Left ventricle myocardium superior (tissue), 1 donor: ENCODE results near the gene CLIP1. TPM values are rescaled to one million over a fixed set of nuclear protein-coding genes. Genes with fewer than 3 reads are reported as not detected.
"Not testable (repeated sequence)": the region's sequence is repeated elsewhere in the genome, so short reads cannot be mapped to it uniquely, and the experiment has no call there.

Source experiments
- ATAC-seq: fragments of 200-7000 bp; cut with Tn5 transposase; one replicate; pipeline ENCODE4 v1.9.1; 2020; ENCODE audit warnings: mild to moderate bottlenecking, moderate library complexity
- DNase-seq: peaks from one replicate; pipeline ENCODE4 v3.0.0-alpha.2; 2020
- intact Hi-C: fragments of 100-400 bp; cut with micrococcal nuclease; formaldehyde crosslinking; loops from one replicate; pipeline ENCODE4 v1.11.0; 2022
- long read RNA-seq: library from polyadenylated mRNA; unstranded; transcript quantifications from one replicate; pipeline ENCODE4 v2.0.0, GENCODE V29; 2021
- total RNA-seq: library from RNA; stranded (reverse); fragmentation: NEBNext Ultra II Directional; extraction: Animal tissue kit (Norgen Biotek cat#: 25700); gene quantifications from one replicate; pipeline ENCODE4 v1.2.1, GENCODE V29; 2021
- donor health status: DM: no; HTN: yes; CAD: no; lungs with severe emphysema.

The CLIP1 gene
- total RNA-seq: 93.3 TPM
- long read RNA-seq, full-length matches to known transcripts: 4 of 109 reads
- long read RNA-seq, partial matches to known transcripts: 88 of 109 reads
- long read RNA-seq, other reads (novel, unspliced or antisense): 17 of 109 reads

DNA sequence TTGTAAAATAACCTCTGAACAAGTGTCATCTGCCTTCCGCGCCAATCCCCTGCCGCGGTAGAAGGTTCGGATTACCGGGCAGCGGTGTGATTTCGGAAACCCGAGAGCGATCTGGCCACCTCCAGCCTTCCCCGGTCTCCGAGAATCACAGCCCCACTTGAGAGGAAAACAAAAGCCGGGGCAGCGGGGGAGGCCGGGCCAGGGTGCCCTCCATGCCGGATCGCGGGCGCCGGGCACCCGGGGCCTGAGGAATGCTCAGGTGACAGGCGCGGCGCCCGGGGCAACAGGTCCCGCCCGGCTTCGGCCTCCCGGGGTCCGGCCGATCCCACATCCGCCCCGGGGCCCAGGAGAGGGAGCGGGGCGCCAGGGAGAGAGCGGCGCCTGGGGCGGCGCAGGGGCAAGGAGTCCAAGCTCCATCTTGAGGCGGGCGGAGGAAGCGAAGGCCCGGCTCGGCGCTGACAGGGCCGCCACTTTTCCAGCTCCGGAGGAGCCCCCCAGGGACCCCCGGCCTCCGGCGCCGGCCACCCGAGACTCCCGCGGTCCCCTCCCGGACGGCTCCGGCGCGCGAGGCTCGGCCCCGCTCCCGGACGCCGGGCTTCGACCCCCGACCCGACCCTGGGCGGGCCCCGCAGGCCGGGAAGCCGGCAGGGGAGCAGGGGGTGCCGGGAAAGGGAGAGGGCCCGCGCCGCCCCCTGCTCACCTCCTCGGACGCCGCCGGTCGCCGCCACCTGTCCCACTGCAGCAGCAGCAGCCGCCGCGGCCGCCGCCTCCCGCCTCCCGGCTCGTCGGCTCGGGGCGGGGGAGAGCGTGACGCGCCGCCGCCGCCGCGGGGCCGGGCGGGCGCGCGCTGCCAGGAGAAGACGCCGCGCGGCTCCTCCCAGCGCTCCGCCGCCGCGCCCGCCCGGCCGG lies at the start of gene CLIP1:
TSS of gene CLIP1 (minus strand) at position 849 of the 909 bp plus-strand sequence. CDS start 42,217 bp downstream, outside the sequence.
- peak; percentile 84 for DNase-seq
- intact Hi-C loops: no loop called here

GRCh38 chr12:122471324-122472226 lies 49.1 kb upstream of the CLIP1 start:
- intact Hi-C loops: loop anchor here (2.0 kb wide), 1 partner anchor 73 kb away; no protein-coding TSS in a partner anchor
- DNase-seq (no peak), ATAC-seq (peak; percentile 60)

More for the DNA sequence above, at the start of gene CLIP1:
- ATAC-seq: peak; percentile 90

DNA sequence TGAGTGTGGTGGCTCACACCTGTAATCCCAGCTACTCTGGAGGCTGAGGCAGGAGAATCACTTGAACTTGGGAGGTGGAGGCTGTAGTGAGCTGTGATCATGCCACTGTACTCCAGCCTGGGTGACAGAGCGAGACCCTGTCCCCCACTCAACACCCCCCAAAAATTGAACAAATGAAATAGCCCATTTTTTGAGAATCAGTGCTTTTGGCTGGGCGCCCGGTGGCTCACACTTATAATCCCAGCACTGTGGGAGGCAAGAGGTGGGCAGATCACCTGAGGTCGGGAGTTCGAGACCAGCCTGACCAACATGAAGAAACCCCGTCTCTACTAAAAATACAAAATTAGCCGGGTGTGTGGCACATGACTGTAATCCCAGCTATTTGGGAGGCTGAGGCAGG lies 48.1 kb upstream of the CLIP1 start:
- DNase-seq: peak; percentile 36
- intact Hi-C loops: loop anchor here (2.0 kb wide), 1 partner anchor 72 kb away; no protein-coding TSS in a partner anchor
- ATAC-seq: not testable (repeated sequence)

- DNase-seq, ATAC-seq: not testable (repeated sequence)
- intact Hi-C loops: loop anchor here (2.0 kb wide), 1 partner anchor 71 kb away; no protein-coding TSS in a partner anchor
Measured at GRCh38 chr12:122469856-122470255, 47.4 kb upstream of the CLIP1 start.

- intact Hi-C loops: no loop called here
- no peak for DNase-seq
- no peak for ATAC-seq
Measured at GRCh38 chr12:122467983-122468382, 45.5 kb upstream of the CLIP1 start.

DNA sequence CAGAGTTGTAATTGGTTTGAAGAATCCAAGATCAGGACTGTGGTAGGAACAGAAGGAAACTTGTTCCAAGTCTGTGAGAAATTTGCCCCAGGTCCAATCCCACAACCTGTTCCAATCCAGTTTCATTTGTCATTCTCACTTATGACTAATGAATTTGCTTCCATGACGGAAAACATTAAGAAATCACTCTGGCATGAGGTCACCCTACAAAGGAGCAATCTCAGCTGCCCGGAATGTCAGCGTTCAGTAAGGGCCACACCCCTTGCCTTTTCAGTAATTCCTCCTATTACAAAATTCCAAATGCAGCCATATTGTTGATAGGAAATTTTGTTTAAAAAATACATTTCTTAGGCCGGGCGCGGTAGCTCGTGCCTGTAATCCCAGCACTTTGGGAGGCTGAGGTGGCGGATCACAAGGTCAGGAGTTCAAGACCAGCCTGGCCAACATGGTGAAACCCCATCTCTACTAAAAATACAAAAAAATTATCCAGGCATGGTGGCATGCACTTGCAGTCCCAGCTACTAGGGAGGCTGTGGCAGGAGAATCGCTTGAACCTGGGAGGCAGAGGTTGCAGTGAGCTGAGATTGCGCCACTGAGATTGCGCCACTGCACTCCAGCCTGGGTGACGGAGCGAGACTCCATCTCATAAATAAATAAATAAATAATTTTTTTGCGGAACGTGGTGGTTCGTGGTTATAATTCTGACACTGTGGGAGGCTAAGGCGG lies 42.0 kb upstream of the CLIP1 start:
- intact Hi-C loops, DNase-seq: not testable (repeated sequence)
- ATAC-seq: peak; percentile 82

DNA sequence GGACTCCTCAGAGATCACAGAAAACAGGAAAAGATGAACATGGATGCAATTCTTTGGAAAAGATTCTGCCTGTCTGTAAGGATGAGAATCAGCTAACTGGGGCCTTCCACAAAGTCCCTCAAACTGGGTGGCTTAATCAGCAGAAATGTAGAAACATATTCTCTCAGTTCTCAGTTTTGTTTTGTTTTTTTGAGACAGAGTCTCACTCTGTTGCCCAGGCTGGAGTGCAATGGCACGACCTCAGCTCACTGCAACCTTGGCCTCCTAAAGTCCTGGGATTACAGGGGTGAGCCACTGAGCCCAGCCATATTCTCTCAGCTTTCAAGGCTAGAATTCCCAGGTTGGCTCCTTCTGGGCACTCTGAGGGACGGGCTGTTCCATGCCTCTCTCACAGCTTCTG lies 38.2 kb upstream of the CLIP1 start:
- intact Hi-C loops: no loop called here
- ATAC-seq: no peak
- no peak for DNase-seq

DNA sequence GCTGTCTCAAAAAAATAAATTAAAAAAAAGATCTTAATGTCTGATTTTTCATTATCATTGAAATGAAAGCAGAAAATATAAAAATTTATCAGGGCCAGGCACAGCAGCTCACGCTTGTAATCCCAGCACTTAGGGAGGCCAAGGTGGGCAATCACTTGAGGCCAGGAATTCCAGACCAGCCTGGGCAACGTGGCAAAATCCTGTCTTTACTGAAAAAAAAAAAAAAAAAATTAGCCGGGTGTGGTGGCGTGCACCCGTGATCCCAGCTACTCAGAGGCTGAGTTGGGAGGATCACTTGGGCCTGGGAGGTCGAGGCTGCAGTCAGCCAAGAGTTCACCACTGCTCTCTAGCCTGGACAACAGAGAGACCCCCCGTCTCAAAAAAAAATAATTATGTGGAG lies 37.6 kb upstream of the CLIP1 start:
- ATAC-seq (no peak), DNase-seq (no peak)
- intact Hi-C loops: no loop called here

GRCh38 chr12:122459211-122459610 lies 36.7 kb upstream of the CLIP1 start:
- ATAC-seq (no peak), DNase-seq (no peak)
- intact Hi-C loops: no loop called here

DNA sequence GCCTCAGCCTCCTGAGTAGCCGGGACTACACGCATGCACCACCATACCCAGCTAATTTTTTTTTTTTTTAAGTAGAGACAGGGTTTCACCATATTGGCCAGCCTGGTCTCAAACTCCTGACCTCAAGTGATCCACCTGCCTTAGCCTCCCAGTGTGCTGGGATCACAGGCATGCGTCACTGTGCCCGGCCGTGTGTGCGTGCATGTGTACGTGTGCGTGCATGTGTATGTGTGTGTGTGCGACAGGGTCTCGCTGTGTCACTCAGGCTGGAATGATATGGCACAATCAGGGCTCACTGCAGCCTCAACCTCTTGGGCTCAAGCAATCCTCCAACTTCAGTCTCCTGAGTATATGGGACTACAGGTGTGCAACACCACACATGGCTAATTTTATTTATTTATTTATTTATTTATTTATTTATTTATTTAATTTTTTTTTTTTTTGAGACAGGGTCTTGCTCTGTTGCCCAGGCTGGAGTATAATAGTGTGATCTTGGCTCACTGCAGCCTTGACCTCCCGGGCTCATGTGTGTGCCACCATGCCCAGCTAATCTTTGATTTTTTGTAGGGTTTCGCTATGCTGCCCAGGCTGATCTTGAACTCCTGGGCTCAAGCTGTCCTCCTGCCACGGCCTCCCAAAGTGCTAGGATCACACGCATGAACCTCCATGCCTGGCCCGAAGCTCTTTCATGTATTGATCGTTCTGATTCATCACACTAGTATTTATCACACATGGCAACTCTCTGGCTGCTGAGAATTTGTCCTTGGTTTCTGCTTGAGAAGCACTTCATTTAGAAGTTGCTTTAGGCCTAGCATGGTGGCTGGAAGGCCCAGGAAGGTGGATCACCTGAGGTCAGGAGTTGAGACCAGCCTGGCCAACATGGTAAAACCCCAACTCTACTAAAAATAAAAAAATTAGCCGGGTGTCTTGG lies 35.9 kb upstream of the CLIP1 start:
- intact Hi-C loops: no loop called here
- DNase-seq: no peak
- no peak for ATAC-seq

DNA sequence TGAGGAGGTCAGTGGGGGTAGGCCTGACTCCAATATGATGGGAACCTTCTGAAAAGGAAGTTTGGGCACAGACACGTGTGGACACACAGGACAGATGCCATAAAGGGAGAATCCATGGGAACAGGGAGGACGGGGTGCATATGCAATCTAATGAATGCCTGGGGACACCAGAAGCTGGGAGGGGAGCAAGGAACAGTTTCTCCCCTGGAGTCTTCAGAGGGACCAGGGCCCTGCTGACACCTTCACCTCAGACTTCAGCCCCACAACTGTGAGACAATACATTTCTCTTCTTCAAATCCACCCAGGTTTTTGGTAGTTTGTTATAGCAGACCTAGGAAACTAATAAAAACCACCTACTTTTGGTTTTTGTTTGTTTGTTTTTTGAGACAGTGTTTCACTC lies 35.2 kb upstream of the CLIP1 start:
- DNase-seq (no peak), ATAC-seq (no peak)
- intact Hi-C loops: no loop called here

DNA sequence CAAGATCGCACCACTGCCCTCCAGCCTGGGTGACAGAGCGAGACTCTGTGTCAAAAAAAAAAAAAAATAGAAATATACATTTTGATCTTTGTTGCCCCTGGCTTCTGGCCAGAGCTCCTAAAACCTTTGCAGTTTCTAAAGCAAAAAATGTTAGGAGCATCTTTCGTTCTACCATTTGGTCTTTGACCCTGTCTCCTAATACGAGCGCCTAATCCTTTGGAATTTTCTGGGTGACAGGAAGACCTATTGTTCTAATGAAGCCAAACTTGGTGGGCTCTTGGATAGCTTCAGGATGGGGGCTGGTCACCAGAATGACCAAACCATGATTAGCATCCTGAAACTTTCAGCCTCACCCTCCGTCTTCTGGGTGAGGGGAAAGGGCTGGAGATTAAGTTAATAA lies 32.3 kb upstream of the CLIP1 start:
- DNase-seq (no peak), ATAC-seq (no peak)
- intact Hi-C loops: no loop called here

DNA sequence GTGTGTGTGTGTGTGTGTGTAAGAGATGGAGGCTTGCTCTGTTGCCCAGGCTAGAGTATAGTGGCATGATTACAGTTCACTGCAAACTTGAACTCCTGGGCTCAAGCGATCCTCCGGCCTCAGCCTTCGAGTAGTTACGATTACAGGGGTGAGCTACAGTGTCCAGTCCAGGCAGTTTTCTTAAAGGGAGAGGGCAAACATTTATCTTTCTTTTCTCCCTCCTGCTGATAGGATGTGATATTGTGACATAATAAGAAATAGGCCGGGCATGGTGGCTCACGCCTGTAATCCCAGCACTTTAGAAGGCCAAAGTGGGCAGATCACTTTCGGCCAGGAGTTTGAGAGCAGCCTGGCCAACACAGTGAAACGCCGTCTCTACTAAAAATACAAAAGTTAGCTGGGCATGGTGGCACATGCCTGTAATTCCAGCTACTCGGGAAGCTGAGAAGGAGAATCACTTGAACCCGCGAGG lies 31.8 kb upstream of the CLIP1 start:
- DNase-seq (no peak), ATAC-seq (no peak)
- intact Hi-C loops: no loop called here

DNA sequence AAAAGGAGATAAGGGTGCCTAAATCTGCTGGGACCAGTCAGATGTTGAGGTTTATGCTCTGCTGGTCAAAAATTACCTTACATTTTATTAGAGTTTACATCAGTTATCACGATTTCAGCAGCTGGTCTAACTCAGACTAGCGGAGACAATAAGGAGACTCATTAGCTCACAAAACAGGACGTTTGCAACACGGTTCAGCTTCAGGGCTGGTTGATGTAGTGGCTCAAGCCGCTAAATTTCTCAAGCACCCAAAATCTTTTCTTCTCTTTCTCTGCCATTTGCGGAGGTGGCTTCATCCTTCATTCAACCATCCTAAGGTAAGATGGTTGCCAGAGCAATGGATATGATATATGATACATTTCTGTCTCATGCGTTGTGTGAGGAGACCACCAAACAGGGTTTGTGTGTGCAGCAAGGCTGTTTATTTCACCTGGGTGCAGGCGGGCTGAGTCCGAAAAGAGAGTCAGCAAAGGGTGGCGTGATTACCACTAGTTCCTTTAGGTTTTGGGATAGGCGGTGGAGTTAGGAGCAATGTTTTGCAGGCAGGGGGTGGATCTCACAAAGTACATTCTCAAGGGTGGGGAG lies 30.3 kb upstream of the CLIP1 start:
- intact Hi-C loops: no loop called here
- DNase-seq: no peak
- no peak for ATAC-seq

DNA sequence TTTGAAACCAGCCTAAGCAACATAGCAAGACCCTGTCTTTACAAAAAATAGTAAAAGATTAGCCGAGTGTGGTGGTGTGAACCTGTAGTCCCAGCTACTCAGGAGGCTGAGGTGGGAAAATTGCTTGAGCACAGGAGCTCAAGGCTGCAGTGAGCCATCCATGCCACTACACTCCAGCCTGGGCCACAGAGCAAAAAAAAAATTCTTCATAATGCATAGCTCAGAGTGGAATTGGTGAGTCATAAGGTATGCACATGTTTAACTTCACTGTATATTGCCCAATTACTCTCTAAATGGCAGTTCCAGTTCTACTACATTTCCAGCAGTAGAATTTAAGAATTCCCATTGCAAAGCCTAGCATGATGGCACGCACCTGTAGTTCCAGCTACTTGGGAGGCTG lies 26.8 kb upstream of the CLIP1 start:
- intact Hi-C loops: no loop called here
- DNase-seq (no peak), ATAC-seq (no peak)

- ATAC-seq, intact Hi-C loops, DNase-seq: not testable (repeated sequence)
Measured at GRCh38 chr12:122447825-122448224, 25.4 kb upstream of the CLIP1 start.

- intact Hi-C loops, ATAC-seq, DNase-seq: not testable (repeated sequence)
Measured at GRCh38 chr12:122446390-122446789, 23.9 kb upstream of the CLIP1 start.
